ENCODE measurements around the gene COLEC11.

DNA sequence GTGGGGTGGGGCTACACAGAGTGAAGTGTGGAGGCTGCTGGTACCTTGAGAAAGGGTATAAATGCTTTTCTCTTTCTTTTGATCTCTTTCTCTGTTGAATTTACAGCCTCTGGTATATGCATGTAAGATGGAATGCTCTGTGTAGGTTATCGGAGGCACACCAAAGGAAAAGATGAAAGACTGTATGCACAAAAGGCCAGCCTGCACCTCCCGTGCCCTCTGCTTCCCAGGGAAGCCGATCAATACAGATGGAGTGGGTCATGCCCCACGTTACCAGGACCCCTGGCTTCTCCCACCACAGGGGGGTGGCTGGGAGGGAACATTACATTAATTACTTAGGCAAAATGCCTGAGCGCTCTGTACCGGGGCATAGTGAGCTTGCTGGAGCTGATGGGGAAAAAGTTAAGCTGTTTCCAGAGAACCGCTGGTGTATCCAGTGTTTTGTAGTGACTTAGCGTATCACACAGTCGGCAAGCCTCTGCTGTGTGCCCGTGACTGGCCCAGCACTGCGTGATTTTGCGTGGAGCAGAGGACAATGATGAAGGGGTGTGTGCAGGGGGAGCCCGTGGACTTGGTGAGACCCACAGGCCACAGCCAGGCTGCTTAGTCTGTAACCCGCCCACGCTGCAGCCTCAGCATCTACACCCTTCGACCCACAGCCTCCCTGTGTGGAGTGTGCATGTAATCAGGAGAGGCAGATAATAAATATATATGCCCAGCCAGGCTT is 71.1 kb downstream of the COLEC11 start:
- TF ChIP-seq CTCF (IDR thresholded peaks at IDR 0.05) (no peak), POLR2A (IDR thresholded peaks at IDR 0.05) (no peak), EP300 (IDR thresholded peaks at IDR 0.05) (no peak)
